GM21381 (cell line): Measurements from ENCODE around the gene LNX1.

Source experiments
- ATAC-seq: cut with Tn5 transposase; IDR thresholded peaks from one replicate; pipeline ENCODE4 v1.9.1; 2021; ENCODE audit warnings: mild to moderate bottlenecking, moderate library complexity; ENCODE audit not compliant: unreplicated experiment

Gene LNX1

DNA sequence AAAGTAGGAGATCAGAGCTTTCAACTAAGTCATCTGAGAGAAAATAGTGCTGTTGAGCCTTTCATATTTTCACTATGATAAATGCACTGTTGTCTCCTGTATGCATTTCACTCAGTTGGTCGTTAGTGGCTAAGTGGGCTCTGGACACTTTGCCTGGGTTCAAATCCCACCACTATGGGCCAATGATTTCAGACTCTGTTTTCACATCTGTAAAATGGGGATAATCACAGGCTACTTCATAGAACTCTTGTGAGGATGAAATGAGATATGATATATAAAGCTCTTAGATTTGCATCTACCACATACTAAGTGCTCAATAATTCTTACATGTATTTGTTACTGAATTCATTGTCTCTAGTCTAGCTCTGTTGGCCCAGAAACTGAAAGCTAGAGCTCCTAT, 16.8 kb downstream of the LNX1 start:
- ATAC-seq: no peak

DNA sequence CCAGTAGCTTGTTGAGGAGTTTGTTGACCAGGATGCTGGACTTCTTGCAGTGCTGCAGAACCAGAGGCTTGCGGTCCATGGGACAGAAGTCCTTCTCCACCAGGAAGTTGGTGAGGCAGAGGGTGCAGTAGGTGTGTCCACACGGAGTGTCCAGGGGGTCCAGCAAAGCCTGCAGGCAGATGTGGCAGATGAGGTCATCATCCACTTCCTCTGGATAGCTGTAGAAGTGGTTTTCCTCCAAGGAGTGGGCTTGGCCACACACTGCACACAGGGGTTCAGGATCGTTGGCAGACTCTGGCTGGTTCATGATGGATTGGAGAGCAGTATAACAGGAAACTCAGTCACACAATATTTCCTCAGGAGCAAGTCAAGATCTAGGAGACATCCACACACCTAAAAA, 17.6 kb downstream of the LNX1 start:
- ATAC-seq: no peak

GRCh38 chr4:53572600-53572994, 18.7 kb downstream of the LNX1 start:
- no peak for ATAC-seq

- ATAC-seq: no peak
These were observed 19.2 kb downstream of the LNX1 start for GRCh38 chr4:53571936-53572599.

- no peak for ATAC-seq
These were observed 27.5 kb downstream of the LNX1 start for GRCh38 chr4:53563824-53564223.

GRCh38 chr4:53562409-53562808, 28.9 kb downstream of the LNX1 start:
- no peak for ATAC-seq

- no peak for ATAC-seq
These were observed 32.2 kb downstream of the LNX1 start for GRCh38 chr4:53559021-53559620.

GRCh38 chr4:53558065-53558801, 33.1 kb downstream of the LNX1 start:
- ATAC-seq: no peak

DNA sequence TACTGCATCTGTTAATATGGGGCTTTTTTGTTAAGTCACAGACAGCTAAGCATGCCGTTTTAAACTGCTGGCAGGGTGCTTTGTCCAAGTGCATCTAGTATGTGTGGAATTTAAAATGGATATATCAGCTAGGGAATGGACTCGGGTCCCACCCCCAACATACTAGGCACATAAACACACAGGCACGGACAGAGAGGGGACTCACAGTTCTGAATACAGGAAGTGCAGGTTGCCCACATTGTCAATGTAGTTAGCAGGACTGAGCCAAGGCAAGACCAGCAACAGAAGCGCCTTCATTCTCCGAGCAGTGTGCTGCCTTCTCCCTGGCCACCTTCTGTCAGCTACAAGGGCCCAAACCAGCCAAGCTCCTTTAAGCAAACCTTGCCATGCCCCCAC, 33.6 kb downstream of the LNX1 start:
- ATAC-seq: no peak

DNA sequence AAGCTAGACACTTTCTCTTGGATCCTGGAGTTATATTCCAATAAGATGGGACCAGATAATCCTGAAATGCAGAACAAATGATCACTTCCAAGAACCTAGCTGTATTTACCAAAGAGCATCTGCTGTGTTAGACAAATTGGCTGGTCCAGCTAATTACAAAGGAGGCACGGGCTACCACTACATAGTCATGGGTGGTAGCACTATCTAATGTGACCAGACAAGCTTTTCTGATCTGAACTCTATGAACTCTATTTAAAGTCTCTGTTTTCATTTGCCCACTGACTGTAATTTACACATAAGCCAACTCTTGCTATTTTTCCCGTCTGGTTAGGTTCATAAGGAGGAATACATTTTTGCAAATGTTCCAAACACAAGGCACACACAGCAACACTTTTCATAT, 34.6 kb downstream of the LNX1 start:
- ATAC-seq: no peak

DNA sequence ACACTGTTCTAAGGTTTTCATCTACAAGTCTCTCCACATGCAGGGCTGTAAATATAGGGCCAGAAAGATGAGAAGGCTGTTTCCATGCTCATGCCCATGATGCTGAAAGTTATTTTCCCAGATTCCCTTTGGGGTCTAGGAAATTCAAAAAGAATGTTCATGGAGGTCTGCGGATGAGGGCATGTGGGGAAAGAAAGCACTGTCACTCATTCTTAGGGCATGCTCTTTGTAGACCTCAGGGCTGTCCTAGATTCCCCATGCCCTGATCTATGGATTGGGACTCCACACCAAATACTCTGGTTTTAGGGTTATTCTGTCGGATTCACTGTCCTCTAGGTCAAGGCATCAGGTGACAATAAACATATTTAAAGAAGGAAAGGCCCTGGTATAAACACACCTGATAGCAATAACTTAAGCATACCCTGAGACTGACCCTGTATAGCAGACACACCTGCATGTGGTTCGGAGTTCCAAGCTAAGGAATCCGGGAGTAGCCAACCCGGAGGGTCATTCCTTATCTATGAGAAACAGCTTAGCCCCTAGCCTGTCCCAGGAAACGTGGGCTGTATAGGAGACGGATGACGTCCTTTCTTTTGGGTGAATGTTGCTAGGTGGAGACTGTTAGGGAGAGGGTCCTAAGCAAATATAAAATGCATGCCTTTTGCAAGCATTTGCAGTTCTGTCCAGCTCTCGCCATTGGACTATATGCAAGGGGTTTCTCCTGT, 37.6 kb downstream of the LNX1 start:
- ATAC-seq: no peak

DNA sequence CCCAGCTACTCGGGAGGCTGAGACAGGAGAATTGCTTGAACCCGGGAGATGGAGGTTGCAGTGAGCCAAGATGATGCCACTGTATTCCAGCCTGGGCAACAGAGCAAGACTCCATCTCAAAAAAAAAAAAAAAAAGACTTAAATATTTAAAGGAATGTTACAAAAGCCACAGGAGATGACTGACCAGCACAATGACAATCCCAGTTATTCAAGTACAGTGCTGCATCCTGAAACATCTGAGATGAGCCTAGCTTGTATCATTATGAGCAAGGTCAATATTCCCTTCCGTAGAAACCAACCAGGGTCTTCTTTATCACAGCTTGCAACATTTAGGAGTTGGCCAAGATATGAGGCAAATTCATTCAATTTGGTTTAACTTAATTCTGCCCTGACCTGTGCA, 38.6 kb downstream of the LNX1 start:
- no peak for ATAC-seq

DNA sequence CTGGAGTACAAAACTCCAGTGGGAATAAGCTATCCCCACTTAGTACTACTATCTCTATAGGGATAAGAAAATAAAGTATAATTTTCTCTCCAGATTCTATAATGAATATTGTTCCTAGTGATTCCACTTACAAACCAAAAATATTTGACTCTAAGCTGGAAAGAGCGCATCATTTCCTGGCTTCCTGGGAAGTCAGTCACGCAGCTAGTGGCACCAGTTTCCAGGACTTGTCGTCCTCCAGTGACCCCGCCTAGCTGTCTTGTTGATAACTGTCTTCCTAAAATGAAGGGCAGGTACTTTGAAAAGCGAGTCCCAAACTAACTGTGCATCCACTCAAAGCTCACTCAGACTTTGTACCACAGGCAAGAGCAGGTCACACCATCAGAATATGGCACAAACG, 39.3 kb downstream of the LNX1 start:
- ATAC-seq: no peak

DNA sequence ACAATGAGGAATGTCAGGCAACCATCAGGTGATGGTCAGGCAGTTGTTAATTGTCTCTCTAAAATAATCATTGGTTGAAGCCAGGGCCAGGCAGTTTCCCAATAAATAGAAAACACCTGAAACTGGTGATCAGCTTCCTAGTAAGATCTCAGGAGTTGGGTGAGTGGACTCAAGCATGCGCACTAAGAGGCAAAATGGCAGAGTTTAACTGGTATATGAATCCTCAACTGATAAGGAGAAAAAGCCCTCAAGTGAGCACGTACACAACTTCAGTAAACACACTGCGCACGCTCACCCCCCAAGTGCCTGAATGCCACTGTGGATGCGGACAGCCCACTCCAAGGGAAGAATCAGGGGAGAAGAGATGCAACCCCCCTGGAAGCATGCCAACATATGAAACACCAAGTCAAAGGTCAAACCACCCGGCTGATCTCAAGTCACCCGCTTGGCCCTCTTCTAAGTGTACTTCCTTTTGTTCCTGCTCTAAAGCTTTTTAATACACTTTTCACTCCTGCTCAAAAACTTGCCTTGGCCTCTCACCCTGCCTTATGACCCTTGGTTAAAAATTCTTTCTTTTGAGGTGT, 39.9 kb downstream of the LNX1 start:
- ATAC-seq: no peak

DNA sequence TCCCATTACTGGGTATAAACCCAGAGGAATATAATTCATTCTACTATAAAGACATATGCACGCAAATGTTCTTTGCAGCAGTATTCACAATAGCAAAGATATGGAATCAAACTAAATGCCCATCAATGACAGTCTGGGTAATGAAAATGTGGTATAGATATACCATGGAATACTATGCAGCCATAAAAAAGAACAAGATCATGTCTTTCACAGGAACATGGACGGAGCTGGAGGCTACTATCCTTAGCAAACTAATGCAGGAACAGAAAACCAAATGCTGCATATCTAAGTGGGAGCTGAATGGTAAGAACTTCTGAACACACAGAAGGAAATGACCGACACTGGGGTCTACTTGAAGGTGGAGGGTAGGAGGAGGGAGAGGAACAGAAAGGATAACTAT, 42.6 kb downstream of the LNX1 start:
- ATAC-seq: no peak

- ATAC-seq: no peak
These were observed 43.3 kb downstream of the LNX1 start for GRCh38 chr4:53547983-53548382.

GRCh38 chr4:53545942-53546581, 45.2 kb downstream of the LNX1 start:
- ATAC-seq: no peak

GRCh38 chr4:53545273-53545672, 46.0 kb downstream of the LNX1 start:
- ATAC-seq: no peak

- ATAC-seq: no peak
These were observed 47.7 kb downstream of the LNX1 start for GRCh38 chr4:53543561-53543960.

- ATAC-seq: no peak
These were observed 49.6 kb downstream of the LNX1 start for GRCh38 chr4:53541577-53542206.
